ENCODE measurements around the gene OR6B2. TPM values are rescaled to one million over a fixed set of nuclear protein-coding genes. Genes with fewer than 3 reads are reported as not detected.
A peak's percentile ranks its signal among the peaks of the same experiment; 100 is the strongest.

The OR6B2 gene
- total and polyA plus RNA-seq, 2 of the 4 experiments (the other 2 are of a cell fraction): not detected

DNA sequence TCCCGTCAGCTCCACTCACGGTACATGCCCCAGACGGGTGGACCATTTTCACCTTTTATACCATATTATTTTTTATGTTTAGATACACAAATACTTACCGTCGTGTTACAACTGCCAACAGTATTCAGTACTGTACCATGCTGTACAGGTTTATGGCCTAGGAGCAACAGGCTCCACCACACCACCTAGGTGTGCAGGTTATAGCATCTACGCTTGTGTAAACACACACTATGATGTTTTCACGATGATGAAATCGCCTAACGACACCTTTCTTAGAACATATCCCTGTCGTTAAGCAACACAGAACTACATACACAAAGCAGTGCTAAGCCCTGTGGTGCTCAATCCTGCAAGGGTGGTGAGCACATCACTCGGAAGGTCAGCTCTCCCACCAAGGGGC is 29.6 kb downstream of the OR6B2 start:
- Histone ChIP-seq H3K14ac (replicated peaks; ENCODE audit: low read depth, low read length) (no peak overlapping the region), H3K56ac (ENCODE audit: extremely low read depth, insufficient read depth, low read length) (no peak overlapping the region), H2BK120ac (ENCODE audit: low read depth, low read length) (no peak overlapping the region), H2BK20ac (ENCODE audit: low read depth, low read length) (no peak overlapping the region), H3K36me3 (ENCODE audit: control insufficient read depth, insufficient read depth, low read length) (peaks cover 50% of the 10 kb centered on the region), H2AK9ac (replicated peaks; ENCODE audit: low read depth, low read length, poor library complexity) (no peak overlapping the region), H3K9me3 (ENCODE audit: control insufficient read depth, insufficient read depth, low read length) (no peaks in the 10 kb centered on the region), H2BK5ac (ENCODE audit: low read depth, low read length, poor library complexity, severe bottlenecking) (no peak overlapping the region), H4K5ac (ENCODE audit: low read depth, low read length) (no peak overlapping the region), H3K4me2 (ENCODE audit: low read depth, low read length) (no peak overlapping the region), H3K18ac (ENCODE audit: low read depth, low read length) (no peak overlapping the region), H4K8ac (ENCODE audit: low read depth in 2 of 2, low read length in 2 of 2) (no peak overlapping the region), H3K9ac (ENCODE audit: low read depth, low read length) (no peak overlapping the region), H3K4me1 (ENCODE audit: control insufficient read depth, insufficient read depth, low read length) (no peaks in the 10 kb centered on the region), H3K27me3 (ENCODE audit: control insufficient read depth, insufficient read depth, low read length) (no peaks in the 10 kb centered on the region), H2BK15ac (ENCODE audit: low read depth, low read length) (no peak overlapping the region), H4K91ac (ENCODE audit: insufficient read depth, low read depth, low read length) (no peak overlapping the region), H3K9me1 (ENCODE audit: insufficient read depth, low read length) (no peaks in the 10 kb centered on the region), H3K23ac (ENCODE audit: low read depth, low read length) (no peak overlapping the region), H3K4me3 (ENCODE audit: insufficient read depth, low read depth, low read length) (no peak overlapping the region), H3K79me1 (ENCODE audit: low read depth in 1 of 2, low read length in 2 of 2) (peaks cover 4 to 13% of the 10 kb centered on the region in 2 experiments; a peak in 3 of 4 replicates), H4K20me1 (ENCODE audit: insufficient read depth, low read length) (no peaks in the 10 kb centered on the region; the same call in none of the 2 replicates), H2AK5ac (ENCODE audit: low read depth, low read length) (no peak overlapping the region), H3K27ac (ENCODE audit: insufficient read depth, low read length) (no peak overlapping the region), H2AFZ (replicated peaks; ENCODE audit: low read length, poor library complexity) (no peak overlapping the region), H3K4ac (ENCODE audit: low read depth, low read length) (no peak overlapping the region)
- BruUV-seq (replicated peaks): no TSS peak
- 90% methylated on average over 4 of the region's 11 CpGs; no CpG with 5 or more reads in 1 of the 2 experiments for WGBS, 2 experiments (ENCODE audit: extremely low coverage in 2 of 2, insufficient read length in 1 of 2)
- in situ Hi-C loops (cut with MboI; ENCODE audit: low sequenced_read_pairs) (no loop called here), dilution Hi-C loops (cut with HindIII; ENCODE audit: low sequenced_read_pairs, unreplicated experiment) (no loop called here), intact Hi-C loops (cut with micrococcal nuclease) (no loop called here)
- ATAC-seq (ENCODE audit: low read depth): no peak
- POLR2A ChIA-PET (ENCODE audit: unreplicated experiment): no interaction called here
- no peak for DNase-seq
- peak; percentile 41 for TF ChIP-seq CEBPB (IDR thresholded peaks at IDR 0.05; ENCODE audit: low read depth, low read length)
- TF ChIP-seq BHLHE40 (IDR thresholded peaks at IDR 0.05; ENCODE audit: low read depth, low read length): no peak
- CTCF ChIA-PET: interaction anchor here (1.0 kb wide), 1 partner anchor 9 kb away, joined by 3 read pairs; no protein-coding TSS in a partner anchor
